Colonic mucosa (tissue), 4 donors: ENCODE measurements around the gene ARL2. TPM values are rescaled to one million over a fixed set of nuclear protein-coding genes. Genes with fewer than 3 reads are reported as not detected.
"Not testable (repeated sequence)": the region's sequence is repeated elsewhere in the genome, so short reads cannot be mapped to it uniquely, and the experiment has no call there.

Experiments
- DNase-seq: peaks from one replicate; pipeline ENCODE4 v3.0.0-alpha.2; 2020
- H3K27ac ChIP-seq: fragments of 200-600 bp; one replicate; pipeline ENCODE4 v1.8.0; 2021
- H3K27me3 ChIP-seq: fragments of 200-600 bp; one replicate; pipeline ENCODE4 v1.8.0; 2021
- H3K36me3 ChIP-seq: fragments of 200-600 bp; one replicate; pipeline ENCODE4 v1.8.0; 2021
- H3K4me1 ChIP-seq: fragments of 200-600 bp; one replicate; pipeline ENCODE4 v1.8.0; 2021; ENCODE audit warnings: mild to moderate bottlenecking
- H3K4me3 ChIP-seq: fragments of 200-600 bp; one replicate; pipeline ENCODE4 v1.8.0; 2021
- H3K9ac ChIP-seq, 2 donors: one replicate each; pipeline ENCODE4 v1.7.0; 2013; ENCODE audit warnings: control low read depth in 2 of 2, low read depth in 2 of 2, low read length in 2 of 2
- H3K9me3 ChIP-seq: fragments of 200-600 bp; one replicate; pipeline ENCODE4 v1.8.0; 2021
- intact Hi-C: fragments of 100-400 bp; cut with DNase I; formaldehyde crosslinking; loops from one replicate; pipeline ENCODE4 v1.14.1; 2022
- total RNA-seq, 2 donors: library from RNA; stranded (reverse); fragmentation: NEBNext Ultra II Directional in 1 of 2; extraction: Animal tissue kit (Norgen Biotek cat#: 25700) in 1 of 2; gene quantifications; one replicate each; pipeline ENCODE4 v1.2.1, GENCODE V29; 2021
- TF ChIP-seq, protein P1 (sequence below): fragments of 200-600 bp; IDR thresholded peaks from one replicate; pipeline ENCODE4 v1.8.0; 2022; ENCODE audit warnings: antibody characterized with exemption, mild to moderate bottlenecking
- donor health status: healthy.
- donor health status: DM: no; HTN: no; CAD: no.
- donor health status: DM: no; HTN: no; CAD: no.

Gene ARL2
- total RNA-seq, 2 donors from 2014 or later, result 81.9 to 102 TPM

DNA sequence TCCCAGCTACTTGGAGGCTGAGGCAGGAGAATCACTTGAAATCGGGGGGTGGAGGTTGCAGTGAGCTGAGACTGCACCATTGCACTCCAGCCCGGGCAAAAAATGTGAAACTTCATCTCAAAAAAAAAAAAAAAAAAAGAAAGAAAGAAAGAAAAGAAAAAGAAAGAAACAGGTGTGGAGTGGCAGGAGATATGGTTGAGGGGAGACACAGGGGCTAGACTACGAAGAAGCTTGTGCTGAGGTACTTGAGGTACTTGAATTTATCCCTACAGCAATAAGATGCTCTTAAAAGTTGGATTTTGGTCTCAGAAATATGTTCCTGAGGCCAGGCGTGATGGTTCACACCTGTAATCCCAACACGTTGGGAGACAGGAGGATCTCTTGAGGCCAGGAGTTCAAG lies 39.8 kb upstream of the ARL2 start:
- DNase-seq, result no peak
- H3K27me3 ChIP-seq, result no peaks in the 10 kb centered on the region
- intact Hi-C loops, result no loop called here
- H3K36me3 ChIP-seq, result no peaks in the 10 kb centered on the region
- no peak overlapping the region for H3K27ac ChIP-seq
- H3K4me3 ChIP-seq, result no peak overlapping the region
- TF ChIP-seq, protein P1, sequence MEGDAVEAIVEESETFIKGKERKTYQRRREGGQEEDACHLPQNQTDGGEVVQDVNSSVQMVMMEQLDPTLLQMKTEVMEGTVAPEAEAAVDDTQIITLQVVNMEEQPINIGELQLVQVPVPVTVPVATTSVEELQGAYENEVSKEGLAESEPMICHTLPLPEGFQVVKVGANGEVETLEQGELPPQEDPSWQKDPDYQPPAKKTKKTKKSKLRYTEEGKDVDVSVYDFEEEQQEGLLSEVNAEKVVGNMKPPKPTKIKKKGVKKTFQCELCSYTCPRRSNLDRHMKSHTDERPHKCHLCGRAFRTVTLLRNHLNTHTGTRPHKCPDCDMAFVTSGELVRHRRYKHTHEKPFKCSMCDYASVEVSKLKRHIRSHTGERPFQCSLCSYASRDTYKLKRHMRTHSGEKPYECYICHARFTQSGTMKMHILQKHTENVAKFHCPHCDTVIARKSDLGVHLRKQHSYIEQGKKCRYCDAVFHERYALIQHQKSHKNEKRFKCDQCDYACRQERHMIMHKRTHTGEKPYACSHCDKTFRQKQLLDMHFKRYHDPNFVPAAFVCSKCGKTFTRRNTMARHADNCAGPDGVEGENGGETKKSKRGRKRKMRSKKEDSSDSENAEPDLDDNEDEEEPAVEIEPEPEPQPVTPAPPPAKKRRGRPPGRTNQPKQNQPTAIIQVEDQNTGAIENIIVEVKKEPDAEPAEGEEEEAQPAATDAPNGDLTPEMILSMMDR, result no peak
- no peaks in the 10 kb centered on the region for H3K9me3 ChIP-seq
- H3K4me1 ChIP-seq, result peaks cover 8% of the 10 kb centered on the region
- H3K9ac ChIP-seq, result no peak overlapping the region

DNA sequence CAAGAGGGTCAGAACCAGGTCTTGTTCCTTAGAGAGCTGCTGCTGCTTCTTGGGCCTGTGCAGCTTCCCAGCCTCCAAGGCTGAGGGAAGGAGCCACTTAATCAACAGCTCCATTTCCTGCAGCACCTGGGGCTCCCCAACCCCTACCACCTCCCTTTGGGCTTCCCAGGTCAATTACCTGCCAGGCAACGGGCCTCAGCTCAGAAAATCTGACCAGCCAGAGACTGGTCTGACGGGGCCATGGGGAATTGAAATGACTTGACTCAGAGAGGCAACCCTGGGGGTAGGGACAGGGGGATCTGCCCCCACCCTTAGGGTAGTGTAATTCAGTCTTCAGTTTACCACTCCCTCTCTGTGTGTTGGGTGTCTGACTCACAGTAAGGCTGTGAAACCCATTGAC lies 37.3 kb upstream of the ARL2 start:
- intact Hi-C loops, result no loop called here
- TF ChIP-seq, protein P1, result no peak
- H3K4me1 ChIP-seq, result peaks cover 1% of the 10 kb centered on the region
- no peak for DNase-seq
- no peaks in the 10 kb centered on the region for H3K9me3 ChIP-seq
- no peaks in the 10 kb centered on the region for H3K36me3 ChIP-seq
- no peak overlapping the region for H3K27ac ChIP-seq
- no peak overlapping the region for H3K9ac ChIP-seq
- no peak overlapping the region for H3K4me3 ChIP-seq
- H3K27me3 ChIP-seq, result no peaks in the 10 kb centered on the region

GRCh38 chr11:64983339-64983738 lies 30.6 kb upstream of the ARL2 start:
- not testable (repeated sequence) for DNase-seq, H3K27ac ChIP-seq, H3K4me3 ChIP-seq, H3K27me3 ChIP-seq, H3K9ac ChIP-seq, H3K9me3 ChIP-seq, H3K36me3 ChIP-seq, H3K4me1 ChIP-seq
- intact Hi-C loops, result loop anchor here (10.0 kb wide), 1 partner anchor 49 kb away; the partner anchor contains the start of gene GPHA2

- intact Hi-C loops, result loop anchor here (10.0 kb wide), 1 partner anchor 53 kb away; the partner anchor contains the start of gene GPHA2
- Histone ChIP-seq H3K27me3 (no peaks in the 10 kb centered on the region), H3K27ac (no peak overlapping the region), H3K9ac (no peak overlapping the region), H3K4me1 (no peaks in the 10 kb centered on the region), H3K4me3 (no peak overlapping the region), H3K9me3 (no peaks in the 10 kb centered on the region), H3K36me3 (no peaks in the 10 kb centered on the region)
- TF ChIP-seq, protein P1, result no peak
- DNase-seq, result no peak
These were observed 25.7 kb upstream of the ARL2 start for GRCh38 chr11:64987998-64988854.

GRCh38 chr11:64989416-64989815 lies 24.5 kb upstream of the ARL2 start:
- DNase-seq, result no peak
- intact Hi-C loops, result loop anchor here (10.0 kb wide), 1 partner anchor 55 kb away; the partner anchor contains the start of gene GPHA2
- no peak overlapping the region for H3K27ac ChIP-seq
- no peaks in the 10 kb centered on the region for H3K4me1 ChIP-seq
- no peaks in the 10 kb centered on the region for H3K27me3 ChIP-seq
- no peak overlapping the region for H3K4me3 ChIP-seq
- TF ChIP-seq, protein P1, result no peak
- no peaks in the 10 kb centered on the region for H3K9me3 ChIP-seq
- no peaks in the 10 kb centered on the region for H3K36me3 ChIP-seq
- no peak overlapping the region for H3K9ac ChIP-seq
